ENCODE results near the gene ITFG2. TPM values are rescaled to one million over a fixed set of nuclear protein-coding genes. Genes with fewer than 3 reads are reported as not detected.
"Not testable (repeated sequence)": the region's sequence is repeated elsewhere in the genome, so short reads cannot be mapped to it uniquely, and the experiment has no call there.

ITFG2 gene
- total RNA-seq, 2 experiments from 2014 or later = 24.6 to 25.5 TPM

GRCh38 chr12:2858334-2858733 is 45.9 kb downstream of the ITFG2 start:
- DNase-seq = no peak
- Mint-ChIP-seq H3K4me3 (no peak overlapping the region), H3K9me3 (no peaks in the 10 kb centered on the region), H3K27me3 (no peaks in the 10 kb centered on the region), H3K4me1 (no peaks in the 10 kb centered on the region), H3K36me3 (peaks cover 12% of the 10 kb centered on the region), H3K27ac (no peak overlapping the region)

DNA sequence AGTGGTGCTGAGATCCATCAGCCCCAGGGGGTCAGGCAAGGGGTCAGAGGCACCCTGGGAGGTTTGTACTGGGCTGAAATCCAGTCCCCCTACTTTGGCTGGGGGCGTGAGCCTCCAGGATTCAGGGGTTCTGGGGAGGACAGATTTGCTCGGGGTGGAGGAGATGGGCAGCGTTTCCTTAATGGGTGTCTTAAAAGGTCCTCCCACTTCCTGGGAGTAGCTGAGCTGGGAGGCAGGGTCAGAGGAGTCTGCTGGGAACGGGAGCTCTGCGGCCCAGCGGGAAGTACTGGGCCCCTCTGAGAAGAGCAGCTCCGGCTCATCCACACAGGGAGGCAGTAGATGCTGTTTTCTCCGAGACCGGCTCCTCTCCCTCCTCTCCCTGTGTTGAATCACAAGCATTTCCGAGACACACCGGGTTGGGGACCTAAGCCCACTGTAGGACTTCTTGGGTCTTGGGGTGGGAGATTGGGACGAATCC is 46.5 kb downstream of the ITFG2 start:
- Mint-ChIP-seq H3K9me3 (no peaks in the 10 kb centered on the region), H3K27ac (no peak overlapping the region), H3K4me3 (no peak overlapping the region), H3K36me3 (peaks cover 15% of the 10 kb centered on the region), H3K27me3 (no peaks in the 10 kb centered on the region), H3K4me1 (no peaks in the 10 kb centered on the region)
- DNase-seq = no peak

DNA sequence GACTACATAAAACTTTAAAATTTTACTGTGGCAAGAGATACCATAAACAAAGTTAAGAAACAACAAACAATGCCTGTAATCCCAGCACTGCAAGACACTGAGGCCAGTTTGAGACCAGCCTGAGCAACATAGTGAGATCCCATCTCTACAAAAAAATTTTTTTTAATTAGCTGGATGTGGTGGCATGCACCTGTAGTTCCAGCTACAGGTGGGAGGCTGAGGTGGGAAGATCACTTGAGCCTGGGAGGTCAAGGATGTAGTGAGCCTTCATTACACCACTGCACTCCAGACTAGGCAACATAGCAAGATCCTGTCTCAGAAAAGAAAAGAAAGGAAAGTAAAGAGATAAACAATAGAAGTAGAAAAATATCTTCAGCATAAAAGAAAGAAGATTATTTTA is 47.7 kb downstream of the ITFG2 start:
- H3K4me1 Mint-ChIP-seq = no peaks in the 10 kb centered on the region
- DNase-seq = no peak
- no peaks in the 10 kb centered on the region for H3K9me3 Mint-ChIP-seq
- H3K36me3 Mint-ChIP-seq = peaks cover 24% of the 10 kb centered on the region
- H3K27me3 Mint-ChIP-seq = no peaks in the 10 kb centered on the region
- H3K4me3 Mint-ChIP-seq = no peak overlapping the region
- H3K27ac Mint-ChIP-seq = no peak overlapping the region

DNA sequence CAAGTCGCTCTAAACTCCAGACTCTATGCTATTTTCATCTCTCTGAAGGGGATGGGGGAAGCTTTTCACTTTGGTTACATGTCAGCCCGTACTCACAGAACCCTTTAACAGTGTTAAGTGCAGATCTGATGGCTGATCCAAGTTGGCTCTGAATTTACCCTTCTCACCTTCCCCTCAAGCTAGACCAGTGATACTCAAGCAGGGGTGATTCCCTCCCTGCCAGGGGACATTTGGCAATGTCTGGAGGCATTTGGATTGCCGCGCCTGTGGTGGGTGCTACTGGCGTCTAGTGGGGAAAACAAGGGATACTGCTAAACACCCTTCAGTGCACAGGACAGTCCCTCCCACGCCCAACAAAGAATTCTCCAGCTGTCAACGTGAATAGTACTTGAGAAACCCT is 50.4 kb downstream of the ITFG2 start:
- Mint-ChIP-seq H3K4me3 (no peak overlapping the region), H3K27me3 (no peaks in the 10 kb centered on the region), H3K27ac (no peak overlapping the region), H3K9me3 (no peaks in the 10 kb centered on the region), H3K4me1 (no peaks in the 10 kb centered on the region), H3K36me3 (peaks cover 35% of the 10 kb centered on the region)
- DNase-seq = no peak

GRCh38 chr12:2863402-2863801 is 50.9 kb downstream of the ITFG2 start:
- H3K4me1 Mint-ChIP-seq, H3K27ac Mint-ChIP-seq, H3K27me3 Mint-ChIP-seq, H3K4me3 Mint-ChIP-seq, DNase-seq, H3K9me3 Mint-ChIP-seq: not testable (repeated sequence)
- peaks cover 39% of the 10 kb centered on the region for H3K36me3 Mint-ChIP-seq

DNA sequence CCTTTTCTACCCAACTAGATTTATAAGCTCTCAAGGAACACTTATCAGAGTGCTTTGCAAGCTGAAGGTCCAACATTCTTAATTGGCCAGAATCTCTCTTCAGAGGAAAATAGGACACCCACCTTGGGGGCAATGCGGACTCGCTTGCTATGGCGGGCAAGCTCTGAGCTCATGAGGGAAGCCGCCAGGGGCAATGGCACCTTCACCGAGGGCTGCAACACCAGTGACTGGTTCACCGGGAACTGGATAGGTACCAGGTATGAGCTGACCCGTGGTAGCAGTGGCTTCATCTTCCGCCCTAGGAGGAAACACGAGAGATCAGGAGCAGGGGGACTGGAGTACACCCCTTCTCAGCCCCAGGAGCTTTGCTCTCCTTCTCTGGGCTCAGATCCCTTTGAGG is 51.7 kb downstream of the ITFG2 start:
- Mint-ChIP-seq H3K36me3 (peaks cover 43% of the 10 kb centered on the region), H3K27ac (no peak overlapping the region), H3K9me3 (no peaks in the 10 kb centered on the region), H3K4me1 (peaks cover 4% of the 10 kb centered on the region), H3K27me3 (no peaks in the 10 kb centered on the region), H3K4me3 (no peak overlapping the region)
- DNase-seq = no peak

DNA sequence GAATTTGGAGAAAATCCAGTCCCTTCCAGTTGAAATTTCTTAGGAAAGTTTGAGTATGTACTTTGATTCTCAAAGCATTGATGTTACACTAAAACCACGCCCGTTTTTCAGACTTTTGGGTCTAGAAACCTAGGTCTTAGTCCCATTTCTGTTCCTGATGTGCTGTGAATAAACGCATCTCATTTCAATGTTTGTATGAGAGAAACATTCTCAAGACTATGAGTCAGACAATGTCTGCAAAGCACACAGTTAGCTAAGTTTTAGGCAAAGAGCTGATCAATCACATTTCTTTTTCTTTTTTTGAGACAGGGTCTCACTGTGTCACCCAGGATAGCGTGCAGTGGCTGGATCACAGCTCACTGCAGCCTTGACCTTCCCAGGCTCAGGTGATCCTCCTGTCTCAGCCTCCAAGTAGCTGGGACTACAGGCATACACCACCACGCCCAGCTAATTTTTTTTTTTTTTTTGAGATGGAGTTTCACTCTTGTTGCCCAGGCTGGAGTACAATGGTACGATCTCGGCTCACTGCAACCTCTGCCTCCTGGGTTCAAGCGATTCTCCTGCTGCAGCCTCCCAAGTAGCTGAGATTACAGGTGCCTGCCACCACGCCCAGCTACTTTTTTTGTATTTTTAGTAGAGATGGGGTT is 56.6 kb downstream of the ITFG2 start:
- H3K27ac Mint-ChIP-seq, H3K27me3 Mint-ChIP-seq, H3K4me1 Mint-ChIP-seq, H3K9me3 Mint-ChIP-seq, DNase-seq, H3K4me3 Mint-ChIP-seq: not testable (repeated sequence)
- H3K36me3 Mint-ChIP-seq = peaks cover 43% of the 10 kb centered on the region

Other genes with a start within 250 kb of the ITFG2 start
- 100 to 1,000 TPM; 225 to 236 TPM for gene FKBP4, start 17.7 kb upstream of the ITFG2 start, total RNA-seq
- not detected for gene NRIP2, start 22.4 kb downstream of the ITFG2 start, total RNA-seq
- not detected for gene TEX52, start 44.4 kb downstream of the ITFG2 start, total RNA-seq
- 10 to 100 TPM; 80.5 to 86.5 TPM for gene FOXM1, start 64.5 kb downstream of the ITFG2 start, total RNA-seq
- 10 to 100 TPM; 51.4 to 65.7 TPM for gene RHNO1, start 64.6 kb downstream of the ITFG2 start, total RNA-seq
- 1 to 10 TPM; 5.6 to 6.2 TPM for gene TULP3, start 78.2 kb downstream of the ITFG2 start, total RNA-seq
- gene TEAD4, start 146.7 kb downstream of the ITFG2 start, total RNA-seq = 1 to 10 TPM; 3.4 to 3.7 TPM

All from activated naive CD8-positive, alpha-beta T cell treated with anti-CD3 and anti-CD28 coated beads for 36 hours (primary cell).